Thymus (tissue), 11 donors: ENCODE measurements around the gene SFXN5. TPM values are rescaled to one million over a fixed set of nuclear protein-coding genes. Genes with fewer than 3 reads are reported as not detected.

Source experiments
- DNase-seq, 9 donors: peaks; one replicate each; pipeline ENCODE4 v3.0.0-alpha.2; 2013; ENCODE audit warnings: low spot score in 9 of 9, low read depth in 6 of 9, missing footprints in 1 of 9
- H3K27ac ChIP-seq, 2 donors: one replicate each; pipeline ENCODE4 v1.5.1; 2013; ENCODE audit warnings: control low read depth in 1 of 2, low read depth in 1 of 2, low read length in 1 of 2, mild to moderate bottlenecking in 1 of 2, moderate library complexity in 1 of 2
- H3K27me3 ChIP-seq, 2 donors: one replicate each; pipeline ENCODE4 v1.5.1; 2013; ENCODE audit warnings: low read length in 1 of 2; ENCODE audit not compliant: control insufficient read depth in 2 of 2, insufficient read depth in 1 of 2
- H3K36me3 ChIP-seq, 2 donors: one replicate each; pipeline ENCODE4 v1.5.1; 2013; ENCODE audit warnings: low read length in 1 of 2, mild to moderate bottlenecking in 1 of 2, moderate library complexity in 1 of 2; ENCODE audit not compliant: control insufficient read depth in 2 of 2, insufficient read depth in 2 of 2
- H3K4me1 ChIP-seq, 2 donors: one replicate each; pipeline ENCODE4 v1.5.1; 2013; ENCODE audit warnings: low read length in 2 of 2; ENCODE audit not compliant: control insufficient read depth in 2 of 2, insufficient read depth in 2 of 2
- H3K4me3 ChIP-seq, 2 donors: one replicate each; pipeline ENCODE4 v1.5.1; 2013; ENCODE audit warnings: low read length in 2 of 2, control low read depth in 1 of 2, mild to moderate bottlenecking in 1 of 2
- H3K9me3 ChIP-seq, 2 donors: one replicate each; pipeline ENCODE4 v1.5.1; 2013; ENCODE audit warnings: low read length in 1 of 2, mild to moderate bottlenecking in 1 of 2; ENCODE audit not compliant: control insufficient read depth in 2 of 2, insufficient read depth in 1 of 2
- WGBS: extraction: QIAGEN DNeasy Blood & Tissue Kit; methylation state at CpG from one replicate; pipeline ENCODE4 v1.1.7; 2013; 5-methylcytosine and 5-hydroxymethylcytosine counted together
- polyA plus RNA-seq: library from polyadenylated mRNA; stranded (reverse); fragments of 200-250 nt; gene quantifications from one replicate; pipeline ENCODE4 v1.2.3, GENCODE V29; 2013
- total RNA-seq: library from RNA; stranded (reverse); fragments of 120-200 nt; gene quantifications from one replicate; pipeline ENCODE4 v1.2.4, GENCODE V29; 2013
- donor health status: healthy.

The SFXN5 gene
- total and polyA plus RNA-seq, 2 donors: 6.2 to 11.0 TPM

- Histone ChIP-seq H3K36me3 (no peaks in the 10 kb centered on the region), H3K4me1 (peaks cover 0 to 8% of the 10 kb centered on the region in 2 donors), H3K9me3 (no peaks in the 10 kb centered on the region), H3K27me3 (no peaks in the 10 kb centered on the region), H3K27ac (no peak overlapping the region), H3K4me3 (no peak overlapping the region)
- 96% methylated on average over 15 of the region's 15 CpGs for WGBS
- DNase-seq: no peak
These were observed 75.9 kb downstream of the SFXN5 start for GRCh38 chr2:72995430-72996116.

GRCh38 chr2:72994991-72995380 lies 76.5 kb downstream of the SFXN5 start:
- Histone ChIP-seq H3K27me3 (no peaks in the 10 kb centered on the region), H3K9me3 (no peaks in the 10 kb centered on the region), H3K4me3 (no peak overlapping the region), H3K36me3 (no peaks in the 10 kb centered on the region), H3K27ac (no peak overlapping the region), H3K4me1 (peaks cover 0 to 8% of the 10 kb centered on the region in 2 donors)
- DNase-seq: peak in 1 of 9 donors; percentile 21
- 79% methylated on average over 6 of the region's 6 CpGs for WGBS

- no peaks in the 10 kb centered on the region for H3K36me3 ChIP-seq
These were observed 77.1 kb downstream of the SFXN5 start for GRCh38 chr2:72994282-72994990.

GRCh38 chr2:72993933-72994280 lies 77.6 kb downstream of the SFXN5 start:
- Histone ChIP-seq H3K9me3 (no peaks in the 10 kb centered on the region), H3K27ac (no peak overlapping the region), H3K27me3 (no peaks in the 10 kb centered on the region), H3K36me3 (no peaks in the 10 kb centered on the region), H3K4me1 (peaks cover 0 to 8% of the 10 kb centered on the region in 2 donors), H3K4me3 (no peak overlapping the region)
- DNase-seq: no peak
- 86% methylated on average over 5 of the region's 5 CpGs for WGBS

More at GRCh38 chr2:72994282-72994990, 77.1 kb downstream of the SFXN5 start:
- Histone ChIP-seq H3K4me3 (no peak overlapping the region), H3K9me3 (no peaks in the 10 kb centered on the region), H3K27me3 (no peaks in the 10 kb centered on the region), H3K4me1 (peaks cover 0 to 8% of the 10 kb centered on the region in 2 donors), H3K27ac (no peak overlapping the region)
- no peak for DNase-seq
- WGBS: 97% methylated on average over 10 of the region's 10 CpGs

GRCh38 chr2:72993147-72993932 lies 78.2 kb downstream of the SFXN5 start:
- H3K36me3 ChIP-seq: no peaks in the 10 kb centered on the region
- WGBS: 54% methylated on average over 5 of the region's 5 CpGs

GRCh38 chr2:72992734-72993102 lies 78.8 kb downstream of the SFXN5 start:
- Histone ChIP-seq H3K27me3 (no peaks in the 10 kb centered on the region), H3K9me3 (no peaks in the 10 kb centered on the region), H3K27ac (no peak overlapping the region), H3K4me1 (peaks cover 0 to 8% of the 10 kb centered on the region in 2 donors), H3K4me3 (no peak overlapping the region), H3K36me3 (no peaks in the 10 kb centered on the region)
- WGBS: 89% methylated on average over 8 of the region's 8 CpGs
- DNase-seq: no peak

More at GRCh38 chr2:72993147-72993932, 78.2 kb downstream of the SFXN5 start:
- peak in 8 of 9 donors; percentile 27 to 75 (median 55) for DNase-seq
- Histone ChIP-seq H3K4me3 (no peak overlapping the region), H3K9me3 (no peaks in the 10 kb centered on the region), H3K27ac (no peak overlapping the region), H3K27me3 (no peaks in the 10 kb centered on the region), H3K4me1 (peaks cover 0 to 8% of the 10 kb centered on the region in 2 donors)

- Histone ChIP-seq H3K4me1 (peaks cover 0 to 8% of the 10 kb centered on the region in 2 donors), H3K4me3 (no peak overlapping the region), H3K27ac (no peak overlapping the region), H3K9me3 (no peaks in the 10 kb centered on the region), H3K27me3 (no peaks in the 10 kb centered on the region), H3K36me3 (no peaks in the 10 kb centered on the region)
- 94% methylated on average over 11 of the region's 11 CpGs for WGBS
- no peak for DNase-seq
These were observed 79.4 kb downstream of the SFXN5 start for GRCh38 chr2:72991980-72992733.

- WGBS: 98% methylated on average over 6 of the region's 6 CpGs
- DNase-seq: no peak
- Histone ChIP-seq H3K27me3 (no peaks in the 10 kb centered on the region), H3K27ac (no peak overlapping the region), H3K4me1 (peaks cover 0 to 8% of the 10 kb centered on the region in 2 donors), H3K9me3 (no peaks in the 10 kb centered on the region), H3K4me3 (no peak overlapping the region), H3K36me3 (no peaks in the 10 kb centered on the region)
These were observed 80.1 kb downstream of the SFXN5 start for GRCh38 chr2:72991439-72991725.
